MM.1S (cell line): ENCODE data around the gene PRG2.

Experiments
- DNase-seq: peaks from one replicate; pipeline ENCODE4 v3.0.0-alpha.2; 2015
- H2AFZ ChIP-seq: fragments of 300-600 bp; sonication (generic); 2 replicates; pipeline ENCODE4 v1.6.0; 2016; ENCODE audit warnings: antibody characterized with exemption, low read length
- H3F3A ChIP-seq: fragments of 300-600 bp; sonication (generic); 2 replicates; pipeline ENCODE4 v1.6.1; 2016; ENCODE audit warnings: mild to moderate bottlenecking, antibody characterized with exemption, low read length, moderate library complexity, mixed read lengths; ENCODE audit not compliant: insufficient read depth
- H3K27ac ChIP-seq: fragments of 300-600 bp; sonication (generic); 2 replicates; pipeline ENCODE4 v1.5.1; 2016; ENCODE audit warnings: mild to moderate bottlenecking, low read length
- H3K27me3 ChIP-seq: fragments of 300-600 bp; sonication (generic); replicated peaks from 2 replicates; pipeline ENCODE4 v1.6.0; 2016; ENCODE audit warnings: low read length; ENCODE audit not compliant: insufficient read depth
- H3K36me3 ChIP-seq: fragments of 300-600 bp; sonication (generic); replicated peaks from 2 replicates; pipeline ENCODE4 v1.6.1; 2016; ENCODE audit warnings: mild to moderate bottlenecking, low read length, mixed read lengths; ENCODE audit not compliant: insufficient read depth
- H3K4me1 ChIP-seq: fragments of 300-600 bp; sonication (generic); 2 replicates; pipeline ENCODE4 v1.6.1; 2016; ENCODE audit warnings: low read length, mixed read lengths
- H3K4me2 ChIP-seq: fragments of 300-600 bp; sonication (generic); 2 replicates; pipeline ENCODE4 v1.6.0; 2016; ENCODE audit warnings: low read depth, low read length
- H3K4me3 ChIP-seq: fragments of 300-600 bp; sonication (generic); 2 replicates; pipeline ENCODE4 v1.5.1; 2016; ENCODE audit warnings: low read length, mixed read lengths
- H3K79me2 ChIP-seq: fragments of 300-600 bp; sonication (generic); 2 replicates; pipeline ENCODE4 v1.6.1; 2016; ENCODE audit warnings: mixed run types, low read length, mixed read lengths
- H3K9ac ChIP-seq: fragments of 300-600 bp; sonication (generic); 2 replicates; pipeline ENCODE4 v1.6.1; 2016; ENCODE audit warnings: low read length, mixed read lengths
- H3K9me2 ChIP-seq: fragments of 300-600 bp; sonication (generic); replicated peaks from 2 replicates; pipeline ENCODE4 v1.6.1; 2016; ENCODE audit warnings: mild to moderate bottlenecking, low read length, mixed read lengths; ENCODE audit not compliant: insufficient read depth
- H3K9me3 ChIP-seq: fragments of 300-600 bp; sonication (generic); replicated peaks from 2 replicates; pipeline ENCODE4 v1.6.1; 2016; ENCODE audit warnings: mild to moderate bottlenecking, low read length, mixed read lengths; ENCODE audit not compliant: insufficient read depth
- H4K20me1 ChIP-seq: fragments of 300-600 bp; sonication (generic); 2 replicates; pipeline ENCODE4 v1.6.1; 2016; ENCODE audit warnings: mild to moderate bottlenecking, low read length, moderate library complexity, mixed read lengths; ENCODE audit not compliant: insufficient read depth
- CTCF ChIP-seq: fragments of 300-600 bp; sonication (generic); IDR thresholded peaks from 2 replicates; pipeline ENCODE4 v1.5.1; 2016; ENCODE audit warnings: antibody characterized with exemption, low read length, mixed read lengths
- EZH2 ChIP-seq: fragments of 300-600 bp; sonication (generic); optimal IDR thresholded peaks from 2 replicates; pipeline ENCODE3; 2017; ENCODE audit warnings: low read depth, mild to moderate bottlenecking, antibody characterized with exemption, low read length, mixed read lengths
- EZH2phosphoT487 ChIP-seq: fragments of 300-600 bp; sonication (generic); IDR thresholded peaks from 2 replicates; pipeline ENCODE4 v1.6.1; 2018; ENCODE audit warnings: antibody characterized with exemption, low read length

PRG2 gene

GRCh38 chr11:57357856-57358255, 32.6 kb downstream of the PRG2 start:
- H3F3A ChIP-seq: no peaks in the 10 kb centered on the region
- DNase-seq: no peak
- no peaks in the 10 kb centered on the region for H3K9me3 ChIP-seq
- no peak for TF ChIP-seq EZH2
- H3K36me3 ChIP-seq: no peaks in the 10 kb centered on the region
- no peaks in the 10 kb centered on the region for H3K4me1 ChIP-seq
- no peak overlapping the region for H3K4me3 ChIP-seq
- no peak overlapping the region for H3K9ac ChIP-seq
- no peak overlapping the region for H3K27ac ChIP-seq
- no peaks in the 10 kb centered on the region for H3K9me2 ChIP-seq
- H4K20me1 ChIP-seq: no peaks in the 10 kb centered on the region
- no peaks in the 10 kb centered on the region for H3K79me2 ChIP-seq
- no peaks in the 10 kb centered on the region for H3K27me3 ChIP-seq
- H3K4me2 ChIP-seq: no peak overlapping the region
- H2AFZ ChIP-seq: no peak overlapping the region

DNA sequence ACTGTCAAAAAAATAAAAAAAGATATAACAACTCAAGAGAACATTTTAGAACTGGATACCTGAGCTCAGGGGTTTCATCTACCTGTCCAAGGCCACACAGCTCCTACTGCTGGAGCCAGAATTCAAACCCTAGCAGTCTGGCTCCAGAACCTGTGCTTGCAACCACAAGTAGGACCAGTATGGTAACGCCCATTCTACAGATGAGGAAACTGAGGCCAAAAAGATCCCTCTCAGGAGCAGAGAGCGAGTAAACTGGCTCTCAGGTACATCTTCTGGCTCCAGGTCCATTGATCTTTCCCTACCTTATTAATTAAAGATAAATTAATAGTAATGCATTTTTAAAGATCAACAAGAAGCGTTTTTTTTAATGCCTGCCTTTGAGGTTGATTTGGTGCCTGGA, 33.1 kb downstream of the PRG2 start:
- no peak for TF ChIP-seq EZH2phosphoT487
- TF ChIP-seq CTCF: no peak
- no peak for TF ChIP-seq EZH2
- H4K20me1 ChIP-seq: no peaks in the 10 kb centered on the region
- no peak for DNase-seq
- H3K4me2 ChIP-seq: no peak overlapping the region
- no peak overlapping the region for H3K4me3 ChIP-seq
- H3K79me2 ChIP-seq: no peaks in the 10 kb centered on the region
- no peaks in the 10 kb centered on the region for H3K4me1 ChIP-seq
- no peak overlapping the region for H2AFZ ChIP-seq
- H3K9ac ChIP-seq: no peak overlapping the region
- H3K9me2 ChIP-seq: no peaks in the 10 kb centered on the region
- H3K27ac ChIP-seq: no peak overlapping the region
- no peaks in the 10 kb centered on the region for H3F3A ChIP-seq
- H3K27me3 ChIP-seq: no peaks in the 10 kb centered on the region
- no peaks in the 10 kb centered on the region for H3K36me3 ChIP-seq
- no peaks in the 10 kb centered on the region for H3K9me3 ChIP-seq

DNA sequence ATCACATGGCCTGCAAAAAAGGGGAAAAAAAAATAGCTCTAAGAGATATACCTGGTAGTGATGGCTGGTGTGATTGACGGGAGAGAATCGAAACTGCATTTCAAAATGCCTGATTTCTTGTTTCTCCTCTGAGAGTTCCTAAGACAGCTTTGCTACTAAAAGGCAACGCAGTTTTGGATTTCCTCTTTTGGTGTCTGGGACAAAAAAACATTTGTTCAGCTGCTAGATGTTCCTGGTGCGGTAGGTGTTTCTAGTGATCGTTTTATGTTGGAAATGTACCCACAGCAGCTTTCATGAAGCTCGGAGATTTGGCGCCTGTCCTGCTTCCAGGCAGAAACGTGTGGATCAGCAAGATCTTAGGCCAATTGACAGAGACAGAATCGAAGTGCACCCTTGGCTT, 34.2 kb downstream of the PRG2 start:
- Histone ChIP-seq H3K4me2 (no peak overlapping the region), H3K9ac (no peak overlapping the region), H3K4me1 (no peaks in the 10 kb centered on the region), H4K20me1 (no peaks in the 10 kb centered on the region), H3K27me3 (no peaks in the 10 kb centered on the region), H3K79me2 (no peaks in the 10 kb centered on the region), H2AFZ (no peak overlapping the region), H3K4me3 (no peak overlapping the region), H3F3A (no peaks in the 10 kb centered on the region), H3K9me2 (no peaks in the 10 kb centered on the region), H3K9me3 (no peaks in the 10 kb centered on the region), H3K27ac (no peak overlapping the region), H3K36me3 (no peaks in the 10 kb centered on the region)
- no peak for TF ChIP-seq EZH2
- no peak for TF ChIP-seq EZH2phosphoT487
- TF ChIP-seq CTCF: no peak
- DNase-seq: no peak

DNA sequence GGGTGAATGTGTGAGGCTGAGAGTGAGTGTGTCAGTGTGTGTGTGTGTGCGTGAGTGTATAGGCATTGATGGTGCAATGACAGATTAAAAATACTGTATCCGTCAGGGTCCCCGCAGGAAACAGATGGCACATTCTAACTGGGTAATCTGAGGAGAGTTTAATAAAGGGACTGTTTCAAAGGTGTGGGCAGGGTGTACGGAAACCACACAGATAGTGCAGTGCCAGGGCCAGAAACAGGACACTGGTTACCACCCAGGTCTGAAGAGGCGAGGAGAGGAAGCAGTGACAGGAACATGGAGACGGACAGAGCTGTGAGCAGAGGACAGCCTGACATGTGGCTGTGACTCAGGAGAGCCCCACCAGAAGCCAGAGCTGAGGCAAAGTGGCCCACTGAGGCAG, 35.8 kb downstream of the PRG2 start:
- Histone ChIP-seq H3K79me2 (no peaks in the 10 kb centered on the region), H3K9ac (no peak overlapping the region), H3K9me3 (no peaks in the 10 kb centered on the region), H3K4me3 (no peak overlapping the region), H3K9me2 (no peaks in the 10 kb centered on the region), H2AFZ (no peak overlapping the region), H3F3A (no peaks in the 10 kb centered on the region), H3K36me3 (no peaks in the 10 kb centered on the region), H3K27ac (no peak overlapping the region), H3K4me1 (no peaks in the 10 kb centered on the region), H3K4me2 (no peak overlapping the region), H4K20me1 (no peaks in the 10 kb centered on the region), H3K27me3 (no peaks in the 10 kb centered on the region)
- TF ChIP-seq EZH2 (no peak), EZH2phosphoT487 (no peak), CTCF (no peak)
- no peak for DNase-seq
